GM12864 (cell line): Measurements from ENCODE around the gene GATD1.

Source experiments
- DNase-seq: peaks from one replicate; pipeline ENCODE4 v3.0.0-alpha.2; 2011; ENCODE audit warnings: low read depth
- H3K4me3 ChIP-seq: 2 replicates; pipeline ENCODE4 v1.5.1; 2011; ENCODE audit warnings: mild to moderate bottlenecking, low read depth, low read length, control low read depth
- CTCF ChIP-seq: IDR thresholded peaks from 2 replicates; pipeline ENCODE4 v1.5.1; 2011; ENCODE audit warnings: low read depth, mild to moderate bottlenecking, moderate library complexity, low read length, control low read depth, inconsistent platforms; ENCODE audit errors: missing control alignments

Gene GATD1

DNA sequence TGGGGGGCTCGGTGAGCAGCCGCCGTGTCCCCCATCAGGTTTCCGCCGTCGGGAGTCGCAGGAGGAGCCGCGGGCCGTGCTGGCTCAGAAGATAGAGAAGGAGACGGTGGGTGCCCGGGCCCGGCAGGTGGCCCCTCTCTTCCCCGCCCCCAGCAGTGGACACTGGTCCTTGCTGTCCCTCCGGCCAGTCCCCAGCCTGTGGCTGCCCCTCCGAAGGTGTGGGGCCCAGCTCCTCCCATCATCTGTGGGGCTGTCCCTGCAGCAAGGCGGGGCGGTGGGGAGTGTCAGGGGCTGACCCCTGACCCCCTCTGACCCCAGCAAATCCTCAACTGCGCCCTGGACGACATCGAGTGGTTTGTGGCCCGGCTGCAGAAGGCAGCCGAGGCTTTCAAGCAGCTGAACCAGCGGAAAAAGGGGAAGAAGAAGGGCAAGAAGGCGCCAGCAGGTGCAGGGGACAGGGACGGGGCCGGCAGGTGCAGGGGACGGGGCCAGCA lies 56.0 kb downstream of the GATD1 start:
- no peak for DNase-seq
- TF ChIP-seq CTCF, result no peak
- no peak overlapping the region; the same call in 1 of the 2 replicates for H3K4me3 ChIP-seq

DNA sequence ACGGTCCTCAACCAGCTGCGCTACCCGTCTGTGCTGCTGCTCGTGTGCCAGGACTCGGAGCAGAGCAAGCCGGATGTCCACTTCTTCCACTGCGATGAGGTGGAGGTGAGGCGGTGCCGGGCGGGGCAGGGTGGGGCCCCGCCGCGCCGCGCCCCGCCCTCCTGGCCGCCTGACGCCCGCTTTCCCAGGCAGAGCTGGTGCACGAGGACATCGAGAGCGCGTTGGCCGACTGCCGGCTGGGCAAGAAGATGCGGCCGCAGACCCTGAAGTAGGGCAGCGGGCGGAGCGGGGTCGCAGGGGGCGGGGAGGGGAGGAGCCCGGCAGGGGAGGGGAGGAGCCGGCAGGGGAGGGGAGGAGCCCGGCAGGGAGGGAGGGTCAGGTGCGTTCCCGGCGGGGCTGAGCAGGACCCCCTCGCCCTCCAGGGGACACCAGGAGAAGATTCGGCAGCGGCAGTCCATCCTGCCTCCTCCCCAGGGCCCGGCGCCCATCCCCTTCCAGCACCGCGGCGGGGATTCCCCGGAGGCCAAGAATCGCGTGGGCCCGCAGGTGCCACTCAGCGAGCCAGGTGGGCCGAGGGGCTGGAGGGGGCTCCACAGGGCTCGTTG lies 56.5 kb downstream of the GATD1 start:
- no peak for TF ChIP-seq CTCF
- H3K4me3 ChIP-seq, result no peak overlapping the region; the same call in 1 of the 2 replicates
- DNase-seq, result no peak

DNA sequence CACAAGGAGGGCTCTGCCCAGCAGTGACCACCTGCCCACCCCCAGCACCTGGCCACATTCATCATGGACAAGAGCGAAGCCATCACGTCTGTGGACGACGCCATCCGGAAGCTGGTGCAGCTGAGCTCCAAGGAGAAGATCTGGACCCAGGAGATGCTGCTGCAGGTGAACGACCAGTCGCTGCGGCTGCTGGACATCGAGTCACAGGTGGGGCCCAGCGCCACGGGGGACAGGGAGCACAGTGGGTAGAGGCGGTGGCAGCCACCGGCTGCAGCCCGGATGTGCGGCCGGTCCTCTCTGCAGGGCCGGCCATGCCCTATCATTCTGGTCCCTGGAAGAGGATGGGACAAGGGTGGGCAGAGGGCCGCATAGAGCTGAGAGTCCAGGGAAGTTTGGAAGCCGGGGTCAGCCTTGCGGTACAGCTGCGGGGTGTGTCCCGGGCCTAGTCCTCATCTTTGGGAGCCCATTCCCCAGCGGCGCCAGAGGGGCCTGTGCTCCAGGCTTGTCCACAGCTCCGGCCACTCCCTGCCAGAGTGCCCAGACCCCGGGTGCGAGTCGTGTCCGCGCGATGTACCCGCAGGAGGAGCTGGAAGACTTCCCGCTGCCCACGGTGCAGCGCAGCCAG lies 57.2 kb downstream of the GATD1 start:
- TF ChIP-seq CTCF, result no peak
- no peak overlapping the region for H3K4me3 ChIP-seq
- no peak for DNase-seq

GRCh38 chr11:719214-720016 lies 57.9 kb downstream of the GATD1 start:
- no peak for TF ChIP-seq CTCF

More at GRCh38 chr11:719214-720016, 57.9 kb downstream of the GATD1 start:
- no peak overlapping the region for H3K4me3 ChIP-seq
- no peak for DNase-seq
